Measurements from ENCODE around the gene MYH6.

The MYH6 gene

DNA sequence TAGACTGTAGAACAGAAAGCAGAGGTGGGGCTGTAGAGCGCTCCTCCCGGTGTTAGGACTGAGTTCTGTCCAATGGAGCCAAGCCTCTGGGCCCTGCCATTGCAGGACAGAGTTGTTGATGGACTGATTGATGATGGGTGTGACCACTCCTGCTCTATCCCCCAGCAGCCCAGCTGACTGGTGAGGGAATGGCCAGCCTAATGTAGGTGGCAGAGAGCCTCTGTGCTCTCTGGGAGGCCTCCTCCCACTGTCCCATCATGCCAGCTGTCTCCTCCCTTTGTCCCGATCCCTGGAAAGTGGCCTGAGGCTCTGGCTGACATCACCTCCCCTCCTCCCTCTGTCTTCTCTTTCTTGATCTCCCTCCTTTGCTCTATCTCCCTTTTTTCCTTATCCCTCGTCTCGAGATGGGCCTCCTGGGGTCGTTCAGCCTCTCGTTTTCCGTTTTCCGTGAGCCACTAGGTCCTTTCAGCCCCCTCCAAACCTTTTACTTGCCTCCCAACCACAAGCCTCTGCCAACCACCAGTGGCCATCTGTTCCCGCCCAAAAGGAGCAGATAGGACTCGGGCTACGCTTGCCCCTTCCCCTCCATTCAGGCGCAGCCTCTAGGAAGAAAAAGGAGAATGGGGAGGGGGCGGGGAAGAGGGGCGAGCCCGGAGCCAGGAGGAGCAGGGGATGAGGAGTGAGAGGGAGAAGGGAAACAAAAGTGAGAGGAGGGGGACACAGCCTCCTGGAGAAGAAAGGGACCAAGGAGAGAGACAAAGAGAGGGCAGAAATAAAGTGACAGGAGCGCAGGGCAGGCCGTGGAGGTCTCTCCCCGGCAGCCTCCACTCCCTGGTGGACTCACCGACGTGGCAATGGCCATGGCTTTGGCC, 43.7 kb downstream of the MYH6 start:
- H2BK120ac ChIP-seq (ENCODE audit: low read depth, low read length): no peak overlapping the region
- H3K4me2 ChIP-seq (ENCODE audit: low read length, poor library complexity, severe bottlenecking): peak overlapping the region; percentile 93
- peak overlapping the region in 1 of 2 experiments; percentile 60 for H2BK12ac ChIP-seq (ENCODE audit: low read length in 2 of 2)
- peak overlapping the region; percentile 65 to 66 for H3K4me3 ChIP-seq (ENCODE audit: insufficient read depth in 1 of 2, low read depth in 1 of 2, low read length in 2 of 2)
- H3K9ac ChIP-seq (ENCODE audit: low read length): peak overlapping the region; percentile 92
- no peak overlapping the region for H2BK15ac ChIP-seq (ENCODE audit: low read depth, poor library complexity, severe bottlenecking)
- peaks cover 14 to 44% of the 10 kb centered on the region in 2 experiments for H3K27me3 ChIP-seq (ENCODE audit: control insufficient read depth in 1 of 2, insufficient read depth in 1 of 2, low read length in 2 of 2)
- H2AK5ac ChIP-seq (ENCODE audit: low read length, severe bottlenecking): no peak overlapping the region
- H3K79me1 ChIP-seq (replicated peaks; ENCODE audit: low read length, poor library complexity, severe bottlenecking): peaks cover 23% of the 10 kb centered on the region
- H3K18ac ChIP-seq (ENCODE audit: low read depth in 1 of 2, low read length in 2 of 2): peak overlapping the region; percentile 54 to 98
- H3K4ac ChIP-seq (ENCODE audit: low read depth in 1 of 2, low read length in 2 of 2): peak overlapping the region; percentile 69 to 93
- peak overlapping the region; percentile 39 for H4K8ac ChIP-seq (ENCODE audit: low read length)
- peaks cover 0 to 13% of the 10 kb centered on the region in 2 experiments for H3K36me3 ChIP-seq (ENCODE audit: control insufficient read depth in 1 of 2, insufficient read depth in 2 of 2, low read depth in 1 of 2, low read length in 2 of 2)
- H3K9me3 ChIP-seq (ENCODE audit: control insufficient read depth, low read length): no peaks in the 10 kb centered on the region
- WGBS: 8% methylated on average over 21 of the region's 21 CpGs
- DNase-seq: peak; percentile 60
- peak overlapping the region; percentile 47 for H4K91ac ChIP-seq (ENCODE audit: low read length)
- no peak overlapping the region for H2BK5ac ChIP-seq (ENCODE audit: low read depth, low read length, poor library complexity, severe bottlenecking)
- no peak overlapping the region for H3K23ac ChIP-seq (ENCODE audit: low read length in 2 of 2)
- H3K14ac ChIP-seq (ENCODE audit: low read length in 2 of 2): peak overlapping the region in 1 of 2 experiments; percentile 81
- no peak overlapping the region for H3K27ac ChIP-seq (ENCODE audit: low read length, poor library complexity, severe bottlenecking)
- H3K4me1 ChIP-seq (ENCODE audit: control insufficient read depth, insufficient read depth, low read depth, low read length): peaks cover 21% of the 10 kb centered on the region
- peak overlapping the region; percentile 66 for H2AFZ ChIP-seq (ENCODE audit: low read depth, low read length)

DNA sequence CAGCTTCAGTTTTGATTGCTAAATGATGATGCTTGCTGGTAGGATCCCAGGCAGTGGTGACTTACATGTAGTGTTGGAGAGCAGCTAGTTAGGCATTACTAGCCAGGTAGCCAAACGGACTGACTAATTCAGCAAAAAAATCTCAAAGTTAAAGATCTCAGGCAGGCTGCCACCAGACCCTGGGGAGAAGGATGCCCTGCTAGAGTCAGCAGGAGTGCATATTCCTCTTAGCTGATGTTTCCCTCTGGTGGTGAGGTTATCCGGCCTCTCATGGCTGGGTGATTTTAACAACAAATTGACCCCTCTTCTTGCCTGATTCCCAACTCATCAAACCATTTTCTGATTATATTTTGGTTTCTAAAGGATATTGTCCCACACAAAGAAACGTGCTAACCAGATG, 45.9 kb downstream of the MYH6 start:
- Histone ChIP-seq H2AK5ac (ENCODE audit: low read length, severe bottlenecking) (no peak overlapping the region), H3K18ac (ENCODE audit: low read depth in 1 of 2, low read length in 2 of 2) (no peak overlapping the region), H2BK12ac (ENCODE audit: low read length in 2 of 2) (no peak overlapping the region), H3K4ac (ENCODE audit: low read depth in 1 of 2, low read length in 2 of 2) (no peak overlapping the region), H2BK5ac (ENCODE audit: low read depth, low read length, poor library complexity, severe bottlenecking) (no peak overlapping the region), H4K8ac (ENCODE audit: low read length) (no peak overlapping the region), H2AFZ (ENCODE audit: low read depth, low read length) (no peak overlapping the region), H3K36me3 (ENCODE audit: control insufficient read depth in 1 of 2, insufficient read depth in 2 of 2, low read depth in 1 of 2, low read length in 2 of 2) (peaks cover 3 to 26% of the 10 kb centered on the region in 2 experiments), H2BK120ac (ENCODE audit: low read depth, low read length) (no peak overlapping the region), H3K4me2 (ENCODE audit: low read length, poor library complexity, severe bottlenecking) (no peak overlapping the region), H3K27ac (ENCODE audit: low read length, poor library complexity, severe bottlenecking) (no peak overlapping the region), H3K4me1 (ENCODE audit: control insufficient read depth, insufficient read depth, low read depth, low read length) (peaks cover 21% of the 10 kb centered on the region), H3K23ac (ENCODE audit: low read length in 2 of 2) (no peak overlapping the region), H3K27me3 (ENCODE audit: control insufficient read depth in 1 of 2, insufficient read depth in 1 of 2, low read length in 2 of 2) (peaks cover 0 to 27% of the 10 kb centered on the region in 2 experiments), H3K9ac (ENCODE audit: low read length) (peak overlapping the region; percentile 84), H3K14ac (ENCODE audit: low read length in 2 of 2) (no peak overlapping the region), H3K9me3 (ENCODE audit: control insufficient read depth, low read length) (no peaks in the 10 kb centered on the region), H4K91ac (ENCODE audit: low read length) (no peak overlapping the region), H3K4me3 (ENCODE audit: insufficient read depth in 1 of 2, low read depth in 1 of 2, low read length in 2 of 2) (no peak overlapping the region), H3K79me1 (replicated peaks; ENCODE audit: low read length, poor library complexity, severe bottlenecking) (peaks cover 30% of the 10 kb centered on the region), H2BK15ac (ENCODE audit: low read depth, poor library complexity, severe bottlenecking) (no peak overlapping the region)
- DNase-seq: peak; percentile 47
- WGBS: 96% methylated on average over 2 of the region's 3 CpGs

DNA sequence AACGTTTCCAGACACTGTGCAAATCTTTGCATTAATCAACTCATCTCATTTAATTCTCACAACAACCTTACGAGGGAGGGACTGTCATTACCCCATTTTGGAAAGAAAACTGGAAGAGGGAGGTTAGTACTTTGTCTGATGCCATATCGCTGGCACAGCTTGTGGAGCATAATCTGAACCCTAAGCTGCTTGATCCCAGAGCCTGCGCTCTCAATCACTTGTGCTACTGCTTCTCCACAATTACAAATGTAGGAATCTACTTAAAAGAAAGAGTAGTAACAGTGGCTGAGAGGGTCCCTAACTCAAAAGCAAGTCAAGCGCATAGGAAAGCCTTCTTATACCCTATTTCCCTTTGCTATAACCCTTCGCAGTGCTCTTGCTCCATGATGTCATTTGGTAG, 46.3 kb downstream of the MYH6 start:
- H4K8ac ChIP-seq (ENCODE audit: low read length): no peak overlapping the region
- peaks cover 20% of the 10 kb centered on the region for H3K4me1 ChIP-seq (ENCODE audit: control insufficient read depth, insufficient read depth, low read depth, low read length)
- H3K4me3 ChIP-seq (ENCODE audit: insufficient read depth in 1 of 2, low read depth in 1 of 2, low read length in 2 of 2): no peak overlapping the region
- no peak overlapping the region for H3K18ac ChIP-seq (ENCODE audit: low read depth in 1 of 2, low read length in 2 of 2)
- H3K4ac ChIP-seq (ENCODE audit: low read depth in 1 of 2, low read length in 2 of 2): no peak overlapping the region
- H3K79me1 ChIP-seq (replicated peaks; ENCODE audit: low read length, poor library complexity, severe bottlenecking): peaks cover 30% of the 10 kb centered on the region
- H3K9ac ChIP-seq (ENCODE audit: low read length): peak overlapping the region; percentile 84
- H3K36me3 ChIP-seq (ENCODE audit: control insufficient read depth in 1 of 2, insufficient read depth in 2 of 2, low read depth in 1 of 2, low read length in 2 of 2): peaks cover 3 to 30% of the 10 kb centered on the region in 2 experiments
- no peak overlapping the region for H3K14ac ChIP-seq (ENCODE audit: low read length in 2 of 2)
- no peak overlapping the region for H2BK5ac ChIP-seq (ENCODE audit: low read depth, low read length, poor library complexity, severe bottlenecking)
- 89% methylated on average over 5 of the region's 6 CpGs for WGBS
- H2AK5ac ChIP-seq (ENCODE audit: low read length, severe bottlenecking): no peak overlapping the region
- no peak for DNase-seq
- H3K4me2 ChIP-seq (ENCODE audit: low read length, poor library complexity, severe bottlenecking): no peak overlapping the region
- H3K9me3 ChIP-seq (ENCODE audit: control insufficient read depth, low read length): no peaks in the 10 kb centered on the region
- no peak overlapping the region for H2BK15ac ChIP-seq (ENCODE audit: low read depth, poor library complexity, severe bottlenecking)
- no peak overlapping the region for H2BK12ac ChIP-seq (ENCODE audit: low read length in 2 of 2)
- no peak overlapping the region for H4K91ac ChIP-seq (ENCODE audit: low read length)
- peaks cover 0 to 22% of the 10 kb centered on the region in 2 experiments for H3K27me3 ChIP-seq (ENCODE audit: control insufficient read depth in 1 of 2, insufficient read depth in 1 of 2, low read length in 2 of 2)
- H3K23ac ChIP-seq (ENCODE audit: low read length in 2 of 2): no peak overlapping the region
- H2BK120ac ChIP-seq (ENCODE audit: low read depth, low read length): no peak overlapping the region
- no peak overlapping the region for H3K27ac ChIP-seq (ENCODE audit: low read length, poor library complexity, severe bottlenecking)
- H2AFZ ChIP-seq (ENCODE audit: low read depth, low read length): no peak overlapping the region

DNA sequence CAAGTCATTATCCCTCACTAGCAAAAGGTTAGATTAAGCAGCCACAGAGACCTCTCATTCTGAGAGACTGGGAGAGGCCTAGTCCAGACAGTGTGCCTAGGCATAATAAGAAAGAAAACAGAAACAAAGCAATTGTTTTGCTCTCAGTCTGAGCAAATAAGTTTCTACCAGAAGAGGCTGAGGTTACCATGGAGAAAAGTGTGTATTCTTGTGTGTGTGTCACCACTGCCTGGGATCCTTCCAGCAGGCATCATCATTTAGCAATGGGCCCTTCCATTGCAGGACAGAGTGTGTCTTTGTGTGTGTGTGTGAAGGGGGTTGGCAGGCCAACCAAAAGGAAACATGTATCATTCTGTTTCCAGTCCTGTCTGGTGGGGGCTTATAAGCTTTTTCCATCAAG, 46.8 kb downstream of the MYH6 start:
- Histone ChIP-seq H3K4me2 (ENCODE audit: low read length, poor library complexity, severe bottlenecking) (no peak overlapping the region), H2AK5ac (ENCODE audit: low read length, severe bottlenecking) (no peak overlapping the region), H3K23ac (ENCODE audit: low read length in 2 of 2) (no peak overlapping the region), H4K91ac (ENCODE audit: low read length) (no peak overlapping the region), H3K36me3 (ENCODE audit: control insufficient read depth in 1 of 2, insufficient read depth in 2 of 2, low read depth in 1 of 2, low read length in 2 of 2) (peaks cover 7 to 34% of the 10 kb centered on the region in 2 experiments), H3K4me1 (ENCODE audit: control insufficient read depth, insufficient read depth, low read depth, low read length) (peaks cover 17% of the 10 kb centered on the region), H3K14ac (ENCODE audit: low read length in 2 of 2) (no peak overlapping the region), H3K9ac (ENCODE audit: low read length) (peak overlapping the region; percentile 84), H3K4ac (ENCODE audit: low read depth in 1 of 2, low read length in 2 of 2) (no peak overlapping the region), H2BK12ac (ENCODE audit: low read length in 2 of 2) (no peak overlapping the region), H4K8ac (ENCODE audit: low read length) (no peak overlapping the region), H3K4me3 (ENCODE audit: insufficient read depth in 1 of 2, low read depth in 1 of 2, low read length in 2 of 2) (no peak overlapping the region), H3K27ac (ENCODE audit: low read length, poor library complexity, severe bottlenecking) (no peak overlapping the region), H3K9me3 (ENCODE audit: control insufficient read depth, low read length) (no peaks in the 10 kb centered on the region), H3K27me3 (ENCODE audit: control insufficient read depth in 1 of 2, insufficient read depth in 1 of 2, low read length in 2 of 2) (peaks cover 0 to 20% of the 10 kb centered on the region in 2 experiments), H2BK5ac (ENCODE audit: low read depth, low read length, poor library complexity, severe bottlenecking) (no peak overlapping the region), H2BK15ac (ENCODE audit: low read depth, poor library complexity, severe bottlenecking) (no peak overlapping the region), H2BK120ac (ENCODE audit: low read depth, low read length) (no peak overlapping the region), H3K18ac (ENCODE audit: low read depth in 1 of 2, low read length in 2 of 2) (no peak overlapping the region), H2AFZ (ENCODE audit: low read depth, low read length) (no peak overlapping the region), H3K79me1 (replicated peaks; ENCODE audit: low read length, poor library complexity, severe bottlenecking) (peaks cover 30% of the 10 kb centered on the region)
- peak; percentile 86 for DNase-seq
